ENCODE measurements around the gene PNKP.

PNKP gene

GRCh38 chr19:49874503-49875157, 7.3 kb upstream of the PNKP start:
- H3K4me3 ChIP-seq (ENCODE audit: low read length), result no peak overlapping the region
- no peak for DNase-seq (ENCODE audit: low read depth)
- TF ChIP-seq, protein P1, sequence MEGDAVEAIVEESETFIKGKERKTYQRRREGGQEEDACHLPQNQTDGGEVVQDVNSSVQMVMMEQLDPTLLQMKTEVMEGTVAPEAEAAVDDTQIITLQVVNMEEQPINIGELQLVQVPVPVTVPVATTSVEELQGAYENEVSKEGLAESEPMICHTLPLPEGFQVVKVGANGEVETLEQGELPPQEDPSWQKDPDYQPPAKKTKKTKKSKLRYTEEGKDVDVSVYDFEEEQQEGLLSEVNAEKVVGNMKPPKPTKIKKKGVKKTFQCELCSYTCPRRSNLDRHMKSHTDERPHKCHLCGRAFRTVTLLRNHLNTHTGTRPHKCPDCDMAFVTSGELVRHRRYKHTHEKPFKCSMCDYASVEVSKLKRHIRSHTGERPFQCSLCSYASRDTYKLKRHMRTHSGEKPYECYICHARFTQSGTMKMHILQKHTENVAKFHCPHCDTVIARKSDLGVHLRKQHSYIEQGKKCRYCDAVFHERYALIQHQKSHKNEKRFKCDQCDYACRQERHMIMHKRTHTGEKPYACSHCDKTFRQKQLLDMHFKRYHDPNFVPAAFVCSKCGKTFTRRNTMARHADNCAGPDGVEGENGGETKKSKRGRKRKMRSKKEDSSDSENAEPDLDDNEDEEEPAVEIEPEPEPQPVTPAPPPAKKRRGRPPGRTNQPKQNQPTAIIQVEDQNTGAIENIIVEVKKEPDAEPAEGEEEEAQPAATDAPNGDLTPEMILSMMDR (conservative IDR thresholded peaks at IDR 0.05; ENCODE audit: low read depth, low read length), result no peak

DNA sequence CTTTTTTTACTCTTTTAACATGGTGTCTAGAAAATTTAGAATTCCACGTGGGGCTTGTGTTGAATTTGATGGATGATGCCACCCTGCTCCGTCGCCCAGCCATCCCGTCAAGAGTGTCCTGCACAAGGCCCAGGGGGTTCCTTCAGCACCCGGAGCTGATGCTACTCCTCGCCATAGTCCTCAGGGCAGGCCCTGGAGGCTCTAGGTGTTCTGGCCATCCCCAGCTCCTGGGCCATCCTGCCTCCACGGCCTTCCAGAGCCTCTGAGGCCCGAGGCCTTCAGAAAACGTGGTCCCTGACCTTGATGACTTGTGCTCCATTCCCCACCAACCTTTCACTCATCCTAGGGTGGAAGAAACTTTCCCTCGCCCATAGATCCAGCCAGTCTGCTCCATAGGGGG, 6.5 kb upstream of the PNKP start:
- TF ChIP-seq, protein P1 (conservative IDR thresholded peaks at IDR 0.05; ENCODE audit: low read depth, low read length), result no peak
- no peak for DNase-seq (ENCODE audit: low read depth)
- H3K4me3 ChIP-seq (ENCODE audit: low read length), result no peak overlapping the region

- H3K4me3 ChIP-seq (ENCODE audit: low read length), result no peak overlapping the region
- no peak for DNase-seq (ENCODE audit: low read depth)
- TF ChIP-seq, protein P1 (conservative IDR thresholded peaks at IDR 0.05; ENCODE audit: low read depth, low read length), result no peak
Observed at GRCh38 chr19:49873129-49873521, 5.7 kb upstream of the PNKP start.

DNA sequence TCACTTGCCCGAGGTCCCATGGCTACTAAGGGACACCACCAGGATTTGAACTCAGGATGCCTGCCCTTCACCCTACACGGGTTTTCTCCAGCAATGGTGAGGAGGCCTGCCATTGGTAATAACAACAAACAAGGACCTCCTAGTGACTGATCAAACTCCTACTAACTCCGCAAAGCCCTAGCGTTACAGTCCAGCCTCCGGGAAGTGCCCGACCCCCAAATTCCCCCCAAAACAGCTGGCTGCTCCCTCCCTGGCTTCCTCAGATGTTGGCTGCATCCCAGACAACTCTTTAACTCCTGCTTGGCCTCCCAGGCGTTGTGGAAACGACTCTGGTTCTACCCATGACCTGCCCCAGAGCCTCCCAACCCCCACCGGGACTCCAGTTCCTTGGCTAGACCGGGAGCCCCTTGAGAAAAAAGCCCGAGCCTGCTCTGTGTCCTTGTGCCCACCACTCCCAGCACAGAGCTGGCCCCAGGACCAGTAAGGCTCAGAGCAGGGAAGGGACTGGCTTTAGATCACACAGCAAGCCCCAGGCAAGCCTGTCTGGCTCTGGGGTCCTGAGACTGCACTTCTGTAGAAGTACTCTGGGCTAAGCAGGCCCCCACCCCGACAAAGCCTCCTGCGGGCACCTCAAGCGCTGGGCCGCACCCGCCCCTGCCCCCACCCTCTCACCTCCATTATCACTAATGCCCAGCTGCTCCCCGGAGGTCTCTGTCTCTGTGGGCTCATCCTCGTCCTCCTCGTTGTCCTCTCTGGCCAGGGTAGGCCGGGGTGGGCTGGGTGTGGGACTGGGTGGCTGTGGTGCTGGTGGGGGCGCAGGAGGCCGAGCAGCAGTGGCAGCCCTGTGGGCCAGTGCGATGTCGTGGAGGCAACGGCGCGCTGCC, 5.1 kb upstream of the PNKP start:
- H3K4me3 ChIP-seq (ENCODE audit: low read length), result no peak overlapping the region
- TF ChIP-seq, protein P1 (conservative IDR thresholded peaks at IDR 0.05; ENCODE audit: low read depth, low read length), result no peak
- no peak for DNase-seq (ENCODE audit: low read depth)

DNA sequence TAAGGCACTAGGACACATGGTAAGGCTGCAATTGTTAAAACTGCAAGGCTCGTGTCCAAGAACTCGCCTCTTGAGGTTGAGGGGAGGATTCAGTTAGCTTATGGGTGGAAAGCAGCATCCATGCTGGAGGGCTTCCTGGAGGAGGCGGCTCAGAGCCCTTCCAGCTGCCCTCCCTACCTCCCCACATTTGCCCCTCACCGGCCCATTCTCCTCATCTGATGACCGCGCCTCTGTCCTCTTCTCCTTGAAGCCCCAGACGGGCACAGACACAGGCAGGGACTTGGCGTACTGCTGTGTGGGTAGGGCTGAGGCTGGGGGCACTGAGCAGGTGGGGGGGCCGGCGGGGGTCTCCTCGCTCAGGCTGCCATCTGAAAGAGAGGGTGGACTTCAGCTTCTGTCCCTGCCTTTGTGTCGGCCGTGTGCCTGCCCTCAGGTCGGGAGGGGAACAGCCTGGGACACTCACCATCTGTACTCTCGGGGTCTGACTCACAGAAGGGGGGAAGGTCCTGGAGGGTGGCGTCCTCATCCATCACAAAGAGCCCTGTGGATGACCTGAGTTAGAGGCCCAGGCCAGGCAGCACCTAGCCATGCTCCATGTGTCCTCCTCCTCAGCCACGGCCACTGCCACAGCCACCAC, 4.1 kb upstream of the PNKP start:
- TF ChIP-seq, protein P1 (conservative IDR thresholded peaks at IDR 0.05; ENCODE audit: low read depth, low read length), result no peak
- DNase-seq (ENCODE audit: low read depth), result no peak
- no peak overlapping the region for H3K4me3 ChIP-seq (ENCODE audit: low read length)

GRCh38 chr19:49870309-49870901, 3.0 kb upstream of the PNKP start:
- H3K4me3 ChIP-seq (ENCODE audit: low read length), result peak overlapping the region; percentile 43
- TF ChIP-seq, protein P1 (conservative IDR thresholded peaks at IDR 0.05; ENCODE audit: low read depth, low read length), result no peak
- no peak for DNase-seq (ENCODE audit: low read depth)
